ENCODE results near the gene TSPAN16. TPM values are rescaled to one million over a fixed set of nuclear protein-coding genes. Genes with fewer than 3 reads are reported as not detected.
"Not testable (repeated sequence)": the region's sequence is repeated elsewhere in the genome, so short reads cannot be mapped to it uniquely, and the experiment has no call there.

Gene TSPAN16
- total RNA-seq, 1 donor from 2014 or later, result not detected

DNA sequence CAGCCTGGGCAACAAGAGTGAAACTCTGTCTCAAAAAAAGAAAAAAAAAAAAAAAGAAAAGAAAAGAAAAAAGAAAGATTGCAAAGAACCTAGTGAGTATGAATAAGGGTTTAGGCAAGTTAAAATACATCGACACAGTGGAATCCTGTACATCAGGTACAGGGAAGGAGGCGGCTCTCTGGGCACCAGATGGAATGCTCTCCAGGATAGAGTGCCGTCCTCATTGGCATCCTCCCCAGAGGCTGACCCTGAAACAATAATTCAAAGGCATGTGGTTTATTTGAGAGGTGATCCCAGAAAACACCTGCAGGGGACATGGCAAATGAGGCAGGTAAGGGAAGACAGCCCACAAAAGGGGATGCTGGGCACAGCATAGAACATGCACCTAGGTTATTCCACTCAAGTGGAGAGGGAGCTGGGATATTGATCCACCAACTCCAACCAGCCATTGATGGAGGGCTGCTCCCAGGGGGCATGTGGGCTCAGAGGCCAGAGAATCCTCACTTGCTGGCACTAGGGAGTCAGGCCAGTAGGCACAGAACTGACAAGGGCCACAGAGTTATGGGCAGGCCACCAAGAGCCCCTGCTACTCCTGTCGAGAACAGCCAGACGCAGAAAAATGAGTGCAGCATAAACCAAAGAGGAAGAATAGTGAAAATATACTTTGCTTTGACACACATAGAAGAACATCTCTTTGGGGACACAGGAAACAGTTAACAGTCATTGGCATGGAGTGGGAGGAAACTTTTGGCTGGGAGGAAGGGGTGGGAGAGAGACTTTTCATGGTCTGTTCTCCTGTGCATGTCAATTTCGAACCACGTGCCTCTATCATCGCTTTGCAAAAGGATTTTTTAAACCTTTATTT lies 4.2 kb downstream of the TSPAN16 start:
- intact Hi-C loops (cut with micrococcal nuclease), result no loop called here
- no peaks in the 10 kb centered on the region for H3K36me3 Mint-ChIP-seq (ENCODE audit: low read depth)
- peaks cover 12% of the 10 kb centered on the region for H3K27me3 Mint-ChIP-seq (ENCODE audit: insufficient read depth)
- no peak overlapping the region for H3K27ac Mint-ChIP-seq
- DNase-seq (ENCODE audit: low spot score), result no peak
- no peak overlapping the region for H3K4me3 Mint-ChIP-seq
- no peaks in the 10 kb centered on the region for H3K9me3 Mint-ChIP-seq
- no peaks in the 10 kb centered on the region for H3K4me1 Mint-ChIP-seq (ENCODE audit: low read depth)

DNA sequence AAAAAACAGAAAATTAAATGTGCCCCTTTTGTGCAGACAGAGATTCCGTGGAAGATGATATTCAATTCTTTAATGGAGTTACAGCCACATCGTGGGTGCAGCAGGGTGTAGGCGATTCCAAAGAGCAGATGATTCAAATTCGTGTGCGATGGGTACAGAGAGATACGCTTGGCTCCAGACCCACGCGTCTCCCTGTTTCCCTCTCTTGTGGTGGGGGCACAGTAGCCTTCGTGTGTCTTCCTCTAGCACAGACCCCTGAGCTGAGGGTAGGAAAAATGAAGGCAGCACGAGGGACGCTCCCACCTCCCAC lies 4.8 kb downstream of the TSPAN16 start:
- no peak for DNase-seq (ENCODE audit: low spot score)
- intact Hi-C loops (cut with micrococcal nuclease), result no loop called here

DNA sequence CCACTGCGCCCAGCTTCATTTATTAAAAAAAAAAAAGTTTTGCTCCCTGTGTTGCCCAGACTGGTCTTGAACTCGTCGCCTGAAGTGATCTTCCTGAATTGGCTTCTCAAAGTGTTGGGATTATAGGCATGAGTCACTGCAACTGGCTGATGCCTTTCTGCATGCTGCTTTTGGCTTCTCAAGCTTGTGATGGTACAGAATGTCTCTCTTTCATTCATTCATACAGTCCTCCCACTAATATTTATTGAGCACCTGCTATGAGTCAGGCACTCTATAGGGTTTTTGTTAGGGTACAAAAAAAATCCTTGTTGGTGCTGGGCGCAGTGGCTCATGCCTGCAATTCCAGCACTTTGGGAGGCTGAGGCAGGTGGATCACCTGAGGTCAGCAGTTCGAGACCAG lies 9.0 kb downstream of the TSPAN16 start:
- H3K27me3 Mint-ChIP-seq (ENCODE audit: insufficient read depth), result peaks cover 8% of the 10 kb centered on the region
- H3K4me3 Mint-ChIP-seq, result no peak overlapping the region
- no peaks in the 10 kb centered on the region for H3K36me3 Mint-ChIP-seq (ENCODE audit: low read depth)
- H3K9me3 Mint-ChIP-seq, result no peaks in the 10 kb centered on the region
- no peak overlapping the region for H3K27ac Mint-ChIP-seq
- H3K4me1 Mint-ChIP-seq (ENCODE audit: low read depth), result no peaks in the 10 kb centered on the region
- DNase-seq (ENCODE audit: low spot score), result no peak
- intact Hi-C loops (cut with micrococcal nuclease), result no loop called here

More for the DNA sequence above, 4.8 kb downstream of the TSPAN16 start:
- Mint-ChIP-seq H3K4me3 (no peak overlapping the region), H3K27me3 (ENCODE audit: insufficient read depth) (peaks cover 9% of the 10 kb centered on the region), H3K27ac (no peak overlapping the region), H3K4me1 (ENCODE audit: low read depth) (no peaks in the 10 kb centered on the region), H3K9me3 (no peaks in the 10 kb centered on the region), H3K36me3 (ENCODE audit: low read depth) (no peaks in the 10 kb centered on the region)

DNA sequence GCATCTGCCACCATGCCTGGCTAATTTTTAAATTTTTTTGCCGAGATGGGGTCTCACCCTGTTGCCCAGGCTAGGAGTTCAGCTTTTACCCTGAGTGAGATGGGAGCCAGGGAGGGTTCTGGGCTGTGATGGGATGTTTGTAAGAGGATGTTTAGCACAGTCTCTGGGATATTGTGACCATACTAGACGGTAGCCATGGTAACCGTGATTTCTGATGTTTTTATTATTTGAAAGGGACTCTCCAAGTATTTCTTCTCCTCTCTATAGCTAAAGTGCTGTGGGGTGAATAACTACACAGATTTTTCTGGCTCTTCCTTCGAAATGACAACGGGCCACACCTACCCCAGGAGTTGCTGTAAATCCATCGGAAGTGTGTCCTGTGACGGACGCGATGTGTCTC lies 10.4 kb downstream of the TSPAN16 start:
- Mint-ChIP-seq H3K9me3 (no peaks in the 10 kb centered on the region), H3K27me3 (ENCODE audit: insufficient read depth) (peaks cover 5% of the 10 kb centered on the region), H3K36me3 (ENCODE audit: low read depth) (no peaks in the 10 kb centered on the region), H3K4me1 (ENCODE audit: low read depth) (no peaks in the 10 kb centered on the region), H3K4me3 (no peak overlapping the region), H3K27ac (no peak overlapping the region)
- DNase-seq (ENCODE audit: low spot score), result no peak
- intact Hi-C loops (cut with micrococcal nuclease), result no loop called here

DNA sequence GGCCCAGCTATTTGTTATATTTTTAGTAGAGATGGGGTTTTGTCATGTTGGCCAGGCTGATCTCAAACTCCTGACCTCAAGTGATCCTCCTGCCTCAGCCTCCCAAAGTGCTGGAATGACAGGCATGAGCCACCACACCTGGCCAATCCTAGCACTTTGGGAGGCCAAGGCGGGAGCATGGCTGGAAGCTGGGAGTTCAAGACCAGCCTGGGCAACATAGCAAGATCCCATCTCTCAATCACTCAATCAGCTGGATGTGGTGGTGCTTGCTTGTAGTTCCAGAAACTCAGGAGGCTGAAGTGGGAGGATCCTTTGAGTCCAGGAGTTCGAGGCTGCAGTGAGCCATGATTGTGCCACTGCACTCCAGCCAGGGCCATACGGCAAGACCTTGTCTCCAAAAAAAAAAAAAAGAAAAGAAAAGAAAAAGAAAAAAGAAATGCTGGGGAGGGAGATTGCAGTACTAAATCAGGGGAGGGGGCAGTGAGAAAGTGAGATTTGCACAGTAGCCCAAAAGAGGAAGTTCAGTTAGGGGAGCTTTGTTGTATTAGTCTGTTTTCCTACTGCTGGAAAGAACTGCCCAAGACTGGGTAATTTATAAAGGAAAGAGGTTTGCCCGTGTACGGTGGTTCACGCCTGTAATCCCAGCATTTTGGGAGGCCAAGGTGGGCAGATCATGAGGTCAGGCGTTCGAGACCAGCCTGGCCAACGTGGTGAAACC lies 24.5 kb downstream of the TSPAN16 start:
- H3K9me3 Mint-ChIP-seq; H3K27ac Mint-ChIP-seq; DNase-seq (ENCODE audit: low spot score); H3K36me3 Mint-ChIP-seq (ENCODE audit: low read depth); H3K27me3 Mint-ChIP-seq (ENCODE audit: insufficient read depth); intact Hi-C loops (cut with micrococcal nuclease); H3K4me3 Mint-ChIP-seq: not testable (repeated sequence)
- H3K4me1 Mint-ChIP-seq (ENCODE audit: low read depth), result peaks cover 16% of the 10 kb centered on the region

DNA sequence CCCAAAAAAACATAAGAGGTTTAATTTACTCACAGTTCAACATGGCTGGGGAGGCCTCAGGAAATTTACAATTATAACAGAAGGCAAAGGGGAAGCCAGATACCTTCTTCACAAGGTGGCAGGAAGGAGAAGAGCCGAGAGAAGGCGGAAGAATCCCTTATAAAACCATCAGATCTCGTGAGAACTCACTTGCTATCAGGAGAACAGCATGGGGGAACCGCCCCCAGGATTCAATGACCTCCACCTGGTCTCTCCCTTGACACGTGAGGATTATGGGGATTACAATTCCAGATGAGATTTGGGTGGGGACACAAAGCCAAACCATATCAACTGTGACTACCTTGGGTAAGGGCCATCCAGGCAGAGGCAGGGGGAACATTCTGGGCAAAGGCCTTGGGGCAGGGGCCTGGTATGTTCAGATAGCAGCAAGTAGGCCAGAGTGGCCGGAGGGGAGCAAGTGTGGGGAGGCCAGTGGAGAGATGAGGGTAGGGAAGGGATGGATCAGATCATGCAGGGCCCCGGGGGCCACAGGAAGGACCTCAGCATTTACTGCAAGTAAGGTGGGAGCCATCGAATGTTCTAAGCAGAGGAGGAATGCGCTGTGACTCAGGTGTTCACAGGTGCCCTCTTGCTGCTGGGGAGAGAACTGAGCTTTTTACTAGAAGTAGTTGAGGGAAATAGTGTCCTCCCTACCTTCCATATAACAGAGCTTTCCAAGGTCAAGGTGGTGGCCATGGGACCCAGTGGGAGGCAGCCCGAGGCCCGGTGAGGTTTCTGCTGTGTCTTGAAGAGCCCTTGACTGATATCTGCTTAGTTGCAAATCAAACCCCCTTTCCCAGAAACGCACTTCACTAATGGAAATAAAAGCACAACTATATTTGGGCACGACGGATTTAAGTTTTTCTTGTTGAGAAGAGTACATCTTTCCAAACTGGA lies 25.5 kb downstream of the TSPAN16 start:
- H3K4me1 Mint-ChIP-seq (ENCODE audit: low read depth), result peaks cover 16% of the 10 kb centered on the region
- no peak overlapping the region for H3K27ac Mint-ChIP-seq
- no peak overlapping the region for H3K4me3 Mint-ChIP-seq
- intact Hi-C loops (cut with micrococcal nuclease), result no loop called here
- H3K27me3 Mint-ChIP-seq (ENCODE audit: insufficient read depth), result peaks cover 2% of the 10 kb centered on the region
- peaks cover 4% of the 10 kb centered on the region for H3K36me3 Mint-ChIP-seq (ENCODE audit: low read depth)
- no peak for DNase-seq (ENCODE audit: low spot score)
- no peaks in the 10 kb centered on the region for H3K9me3 Mint-ChIP-seq

DNA sequence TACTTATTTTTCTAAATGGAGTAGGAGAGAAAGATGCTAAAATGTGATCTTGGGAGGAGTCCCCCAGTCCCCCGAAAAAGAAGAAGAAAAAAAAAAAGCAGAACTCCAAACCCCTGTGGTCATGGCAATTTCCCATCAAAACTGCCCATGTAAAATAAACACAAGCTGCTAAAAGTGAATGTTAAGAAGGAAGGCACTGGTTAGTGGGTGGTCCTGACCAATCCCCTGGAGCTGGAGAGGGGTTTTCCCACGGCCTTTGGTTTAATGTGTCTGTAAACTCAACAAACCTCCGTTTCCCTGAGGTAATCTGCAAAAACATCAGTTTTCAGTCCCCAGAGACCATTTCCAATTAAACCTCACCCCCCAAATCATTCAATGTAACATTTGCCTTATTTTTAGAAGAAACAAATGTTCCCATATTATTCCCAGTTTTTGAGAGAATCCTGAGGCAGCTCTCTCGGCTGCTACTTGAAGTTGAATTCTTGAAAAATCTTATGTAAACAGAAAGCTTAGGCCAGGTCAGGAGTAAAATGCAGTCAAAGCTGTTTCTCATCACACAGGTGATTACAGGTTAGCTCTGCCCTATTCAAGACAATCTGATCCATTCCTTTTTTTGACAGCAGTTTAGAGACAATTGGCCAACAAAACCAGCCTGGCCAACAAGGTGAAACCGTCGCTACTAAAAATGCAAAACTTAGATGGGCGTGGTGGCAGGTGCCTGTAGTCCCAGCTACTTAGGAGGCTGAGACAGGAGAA lies 26.5 kb downstream of the TSPAN16 start:
- Mint-ChIP-seq H3K4me1 (ENCODE audit: low read depth) (peaks cover 16% of the 10 kb centered on the region), H3K4me3 (no peak overlapping the region), H3K9me3 (no peaks in the 10 kb centered on the region), H3K27me3 (ENCODE audit: insufficient read depth) (peaks cover 2% of the 10 kb centered on the region), H3K27ac (no peak overlapping the region), H3K36me3 (ENCODE audit: low read depth) (peaks cover 4% of the 10 kb centered on the region)
- DNase-seq (ENCODE audit: low spot score), result no peak
- intact Hi-C loops (cut with micrococcal nuclease), result no loop called here

DNA sequence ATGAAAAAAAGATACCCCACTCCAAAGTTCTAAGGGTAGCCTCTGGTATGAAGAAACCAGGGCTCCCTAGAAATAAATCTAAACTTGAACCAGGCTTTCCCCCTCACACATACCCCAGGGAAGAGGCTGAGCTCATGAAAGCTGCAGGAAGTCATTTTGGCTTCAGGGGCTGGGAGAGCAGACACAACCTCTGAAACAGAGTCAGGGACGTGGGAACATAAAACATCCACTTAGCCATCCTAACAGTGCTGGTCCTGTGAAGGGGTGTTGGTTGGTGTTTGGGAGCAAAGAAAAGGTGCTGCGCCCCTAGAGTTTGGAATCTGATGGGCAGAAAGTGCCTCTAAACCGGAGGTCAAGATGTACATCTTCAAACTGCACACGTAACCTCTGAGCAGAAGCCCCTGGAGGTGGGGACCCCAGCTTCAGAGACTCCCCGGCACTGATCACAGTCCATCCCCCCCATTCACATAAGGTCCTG lies 27.7 kb downstream of the TSPAN16 start:
- Mint-ChIP-seq H3K4me1 (ENCODE audit: low read depth) (peaks cover 16% of the 10 kb centered on the region), H3K27me3 (ENCODE audit: insufficient read depth) (no peaks in the 10 kb centered on the region), H3K9me3 (no peaks in the 10 kb centered on the region), H3K4me3 (peak overlapping the region; percentile 77), H3K36me3 (ENCODE audit: low read depth) (peaks cover 4% of the 10 kb centered on the region), H3K27ac (peak overlapping the region; percentile 89)
- intact Hi-C loops (cut with micrococcal nuclease), result loop anchor here (1.0 kb wide), 1 partner anchor 23 kb away; the partner anchor contains the start of genes CCDC159 and TMEM205
- DNase-seq (ENCODE audit: low spot score), result no peak

DNA sequence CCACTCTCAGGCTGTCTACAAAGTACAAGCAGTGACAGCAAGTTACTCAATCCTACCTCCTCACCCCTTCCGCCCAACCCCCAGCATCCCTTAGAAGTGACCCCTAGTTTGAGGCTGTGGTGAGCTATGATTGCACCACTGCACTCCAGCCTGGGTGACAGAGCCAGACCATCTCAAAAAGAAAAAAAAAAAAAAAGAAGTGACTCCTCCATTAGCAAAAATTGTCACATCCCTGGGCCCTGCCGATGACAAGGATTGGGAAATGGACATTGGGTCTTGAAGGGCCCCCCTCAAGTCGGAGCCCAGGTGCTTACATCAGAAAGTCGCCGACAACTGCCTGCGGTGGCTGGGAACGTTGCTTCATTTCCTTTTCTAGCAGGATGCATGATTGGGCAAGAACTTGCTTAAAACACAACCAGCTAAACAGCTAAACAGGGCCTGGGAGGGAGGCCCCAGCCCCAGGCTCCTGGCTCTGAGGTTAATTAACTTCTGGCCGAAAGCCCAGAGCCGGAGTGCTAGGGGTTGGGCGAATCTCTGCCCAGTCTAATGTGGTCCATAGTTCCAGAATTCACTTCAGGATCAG lies 28.2 kb downstream of the TSPAN16 start:
- Mint-ChIP-seq H3K4me1 (ENCODE audit: low read depth) (peaks cover 16% of the 10 kb centered on the region), H3K36me3 (ENCODE audit: low read depth) (peaks cover 4% of the 10 kb centered on the region), H3K4me3 (peak overlapping the region; percentile 77), H3K27me3 (ENCODE audit: insufficient read depth) (no peaks in the 10 kb centered on the region), H3K27ac (peak overlapping the region; percentile 89), H3K9me3 (no peaks in the 10 kb centered on the region)
- intact Hi-C loops (cut with micrococcal nuclease), result loop anchor here (1.0 kb wide), 1 partner anchor 22 kb away; the partner anchor contains the start of genes CCDC159 and TMEM205
- DNase-seq (ENCODE audit: low spot score), result peak; percentile 37

DNA sequence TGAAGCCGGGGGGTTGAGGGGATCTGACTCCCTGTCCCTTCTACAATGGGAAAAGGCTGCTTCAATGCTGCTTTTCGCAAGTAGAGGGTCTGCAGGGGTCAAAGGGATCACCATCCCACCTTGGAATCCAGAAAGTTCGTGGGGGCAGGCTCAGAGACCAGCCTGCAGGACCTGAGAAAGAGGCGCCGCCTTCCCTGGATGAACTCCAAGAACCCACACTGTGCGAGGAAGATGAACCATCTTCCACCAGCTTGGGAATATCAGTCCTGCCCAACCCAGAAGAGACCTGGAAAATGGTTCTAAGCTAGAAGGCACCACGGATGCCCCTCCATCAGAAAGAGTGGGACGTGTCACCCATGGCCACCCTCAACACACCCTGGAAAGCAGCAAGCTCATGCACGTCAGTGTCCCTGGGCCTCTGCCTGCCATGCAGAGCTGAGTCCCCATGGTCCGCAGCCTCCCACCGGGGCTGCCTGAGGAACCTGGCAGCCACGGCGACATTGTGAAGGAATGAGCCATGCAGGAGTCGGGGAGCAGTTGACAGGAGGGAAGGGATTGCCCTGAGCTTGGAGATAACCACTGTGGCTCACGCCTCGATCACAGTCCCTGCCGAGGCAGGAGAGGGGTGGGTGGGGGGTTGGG lies 28.9 kb downstream of the TSPAN16 start:
- no peaks in the 10 kb centered on the region for H3K27me3 Mint-ChIP-seq (ENCODE audit: insufficient read depth)
- DNase-seq (ENCODE audit: low spot score), result no peak
- H3K27ac Mint-ChIP-seq, result peak overlapping the region; percentile 89
- H3K4me1 Mint-ChIP-seq (ENCODE audit: low read depth), result peaks cover 16% of the 10 kb centered on the region
- no peaks in the 10 kb centered on the region for H3K9me3 Mint-ChIP-seq
- intact Hi-C loops (cut with micrococcal nuclease), result loop anchor here (1.0 kb wide), 1 partner anchor 21 kb away; the partner anchor contains the start of genes CCDC159 and TMEM205
- H3K4me3 Mint-ChIP-seq, result no peak overlapping the region
- H3K36me3 Mint-ChIP-seq (ENCODE audit: low read depth), result peaks cover 5% of the 10 kb centered on the region

DNA sequence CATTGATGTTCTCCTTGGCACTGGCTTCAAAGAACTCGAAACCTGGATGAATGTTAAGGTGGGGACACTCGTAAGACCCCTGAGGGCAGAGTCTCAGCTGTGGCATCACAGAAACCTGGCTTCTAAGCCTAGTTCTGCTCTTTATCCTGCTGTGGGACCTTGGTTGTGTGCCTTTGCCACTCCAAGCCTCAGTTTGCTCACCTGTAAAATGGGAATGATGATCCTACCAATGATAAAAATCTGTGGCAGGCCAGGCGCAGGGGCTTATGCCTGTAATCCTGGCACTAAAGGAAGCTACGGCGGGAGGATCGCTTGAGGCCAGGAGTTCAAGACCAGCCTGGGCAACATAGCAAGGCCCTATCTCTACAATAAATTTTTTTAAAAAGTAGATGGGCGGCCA lies 29.6 kb downstream of the TSPAN16 start:
- Mint-ChIP-seq H3K4me3 (no peak overlapping the region), H3K27me3 (ENCODE audit: insufficient read depth) (no peaks in the 10 kb centered on the region), H3K4me1 (ENCODE audit: low read depth) (peaks cover 16% of the 10 kb centered on the region), H3K36me3 (ENCODE audit: low read depth) (peaks cover 10% of the 10 kb centered on the region), H3K9me3 (no peaks in the 10 kb centered on the region), H3K27ac (no peak overlapping the region)
- intact Hi-C loops (cut with micrococcal nuclease), result no loop called here
- no peak for DNase-seq (ENCODE audit: low spot score)

All from activated T-helper 1 cell treated with anti-CD3 and anti-CD28 coated beads, Interleukin-12 subunit alpha, Interleukin-12 subunit beta, Interleukin-2, Interleukin-4 antibody, amounts not matched to agents 30 ng/mL and 10 ng/mL and 1 ng/mL, durations not matched to agents 14 hours and 24 hours and 36 hours (primary cell).